K562 (cell line): ENCODE results near the gene SV2C. TPM values are rescaled to one million over a fixed set of nuclear protein-coding genes. Genes with fewer than 3 reads are reported as not detected.
"Not testable (repeated sequence)": the region's sequence is repeated elsewhere in the genome, so short reads cannot be mapped to it uniquely, and the experiment has no call there.

Experiments used
- ATAC-seq: fragments of 200-7000 bp; cut with Tn5 transposase; 3 replicates; pipeline ENCODE4 v1.9.1; 2020; ENCODE audit warnings: moderate library complexity
- BruUV-seq: library from RNA; stranded (reverse); fragments of 400-500 nt; replicated peaks from 2 replicates; lab custom pipeline; 2021; lab: Mats Ljungman, UMichigan
- CTCF ChIA-PET: fragments of 300-600 bp; formaldehyde crosslinking; extraction: SDS; loops from one replicate; lab custom pipeline; 2021; ENCODE audit warnings: low intra/inter-chr PET ratio; lab: Yijun Ruan, JAX
- POLR2A ChIA-PET: fragments of 300-600, 350-650 bp; sonication (Branson Sonifier 250); formaldehyde crosslinking; extraction: SDS; loops from one replicate; lab custom pipeline; 2021; ENCODE audit warnings: antibody characterized with exemption, inconsistent platforms; lab: Yijun Ruan, JAX
- DNase-seq, 4 experiments: peaks; one replicate each; pipeline versions ENCODE4 v3.0.0 to v3.0.0-alpha.2; 2011 to 2018; ENCODE audit warnings: low spot score in 3 of 4, mixed read lengths in 3 of 4; ENCODE audit errors: extremely low read depth in 1 of 4
- FAIRE-seq: peaks from 2 replicates; lab custom pipeline; 2011; peaks lifted over from hg19 to GRCh38; lab: Jason Lieb, UNC
- H2AFZ ChIP-seq: 2 replicates; pipeline ENCODE4 v1.6.0; 2011; ENCODE audit warnings: low read depth, low read length, control low read depth, inconsistent platforms
- H3K27ac ChIP-seq: fragments of 200-600 bp; 3 replicates; pipeline ENCODE4 v1.8.0; 2011; ENCODE audit warnings: low read depth, mild to moderate bottlenecking, control low read depth, inconsistent platforms, low read length, moderate library complexity, mixed read lengths; ENCODE audit errors: extremely low read depth
- H3K27me3 ChIP-seq, 2 experiments: fragments of 300-600 bp in 1 of 2; 2 replicates in 1 of 2; 3 replicates in 1 of 2; pipeline versions ENCODE4 v1.6.0 to v1.8.0; 2011; ENCODE audit warnings: inconsistent platforms in 2 of 2, low read length in 2 of 2, mild to moderate bottlenecking in 1 of 2, mixed read lengths in 1 of 2, moderate library complexity in 1 of 2; ENCODE audit not compliant: control insufficient read depth in 2 of 2, insufficient read depth in 2 of 2
- H3K36me3 ChIP-seq: fragments of 300-600 bp; 3 replicates; pipeline ENCODE4 v1.8.0; 2011; ENCODE audit warnings: mild to moderate bottlenecking, low read length, inconsistent platforms; ENCODE audit not compliant: control insufficient read depth, insufficient read depth
- H3K4me1 ChIP-seq, 2 experiments: fragments of 200-600 bp in 1 of 2; replicated peaks in 1 of 2; 2 replicates in 1 of 2; 3 replicates in 1 of 2; pipeline versions ENCODE4 v1.5.1 to v1.8.0; 2011; ENCODE audit warnings: inconsistent platforms in 2 of 2, low read length in 2 of 2, mild to moderate bottlenecking in 1 of 2, mixed read lengths in 1 of 2, moderate library complexity in 1 of 2; ENCODE audit not compliant: control insufficient read depth in 2 of 2, insufficient read depth in 2 of 2
- H3K4me2 ChIP-seq: 2 replicates; pipeline ENCODE4 v1.6.1; 2011; ENCODE audit warnings: low read length, control low read depth, inconsistent platforms, mixed read lengths; ENCODE audit not compliant: insufficient read depth
- H3K4me3 ChIP-seq: fragments of 200-600 bp; sonication (generic), shearing (Covaris generic); 2 replicates; pipeline ENCODE4 v1.5.1; 2016; ENCODE audit warnings: control low read depth, inconsistent platforms
- H3K79me2 ChIP-seq: fragments of 200-600 bp; 3 replicates; pipeline ENCODE4 v1.8.0; 2011; ENCODE audit warnings: low read length, inconsistent platforms; ENCODE audit not compliant: control insufficient read depth, insufficient read depth
- H3K9ac ChIP-seq, 2 experiments: 2 replicates each; pipeline versions ENCODE4 v1.6.0 to v1.6.1; 2011; ENCODE audit warnings: low read depth in 2 of 2, low read length in 2 of 2, control low read depth in 1 of 2, inconsistent platforms in 1 of 2, mild to moderate bottlenecking in 1 of 2, mixed read lengths in 1 of 2; ENCODE audit not compliant: insufficient read depth in 1 of 2
- H3K9me1 ChIP-seq: one replicate; pipeline ENCODE4 v1.6.0; 2011; ENCODE audit warnings: inconsistent platforms, mild to moderate bottlenecking, low read length, moderate library complexity; ENCODE audit not compliant: control insufficient read depth, insufficient read depth
- H3K9me3 ChIP-seq: replicated peaks from 2 replicates; pipeline ENCODE4 v1.5.1; 2011; ENCODE audit warnings: low read depth, low read length, inconsistent platforms; ENCODE audit not compliant: control insufficient read depth, insufficient read depth
- H4K20me1 ChIP-seq: replicated peaks from 2 replicates; pipeline ENCODE4 v1.6.1; 2011; ENCODE audit warnings: low read length, inconsistent platforms, mixed read lengths; ENCODE audit not compliant: control insufficient read depth, insufficient read depth
- CHCHD3 ChIP-seq: fragments of 250-450 bp; sonication (Bioruptor Pico); IDR thresholded peaks from 2 replicates; pipeline ENCODE4 v2.1.2; 2022; ENCODE audit warnings: mild to moderate bottlenecking
- JUN ChIP-seq, 2 experiments: sonication (generic) in 1 of 2; formaldehyde crosslinking in 1 of 2; IDR thresholded peaks; 2 replicates each; pipeline versions ENCODE4 v1.6.1 to v1.8.0; 2012 to 2022; ENCODE audit warnings: borderline replicate concordance in 2 of 2, mild to moderate bottlenecking in 2 of 2, improper control_type of control experiment in 1 of 2, low read depth in 1 of 2, low read length in 1 of 2, missing genetic modification reagents in 1 of 2
- MECOM ChIP-seq: fragments of 250-450 bp; sonication (Bioruptor Pico); IDR thresholded peaks from 2 replicates; pipeline ENCODE4 v1.8.0; 2022; ENCODE audit warnings: inconsistent platforms
- PRMT5 ChIP-seq: sonication (generic); formaldehyde crosslinking; IDR thresholded peaks from 2 replicates; pipeline ENCODE4 v1.5.0; 2020; ENCODE audit warnings: missing genetic modification reagents
- RBM15 ChIP-seq: fragments of 200-400 bp; formaldehyde crosslinking; IDR thresholded peaks from 2 replicates; pipeline ENCODE4 v1.6.1; 2018; ENCODE audit warnings: mild to moderate bottlenecking, low read length, moderate library complexity; ENCODE audit not compliant: insufficient read depth
- SETDB1 ChIP-seq: IDR thresholded peaks from one replicate; pipeline ENCODE4 v1.6.1; 2012; ENCODE audit warnings: low read length, control low read depth, inconsistent platforms
- TBP ChIP-seq: optimal IDR thresholded peaks from 2 replicates; pipeline ENCODE3; 2011; ENCODE audit warnings: low read depth, low read length, improper control_type of control experiment
- TEAD2 ChIP-seq: fragments of 450-650 bp; IDR thresholded peaks from 2 replicates; pipeline ENCODE4 v1.6.1; 2016; ENCODE audit warnings: missing genetic modification characterization, control low read depth, missing compliant biosample characterization
- ZNF217 ChIP-seq: sonication (generic); formaldehyde crosslinking; IDR thresholded peaks from 2 replicates; pipeline ENCODE4 v1.8.0; 2022; ENCODE audit warnings: mild to moderate bottlenecking, missing genetic modification reagents
- WGBS: fragments of 100-300 bp; shearing (Covaris generic); methylation state at CpG from one replicate; pipeline ENCODE4 v1.1.6; 2016; ENCODE audit warnings: low coverage, mixed read lengths; ENCODE audit not compliant: insufficient coverage; ENCODE audit errors: missing lambda C conversion rate; 5-methylcytosine and 5-hydroxymethylcytosine counted together
- in situ Hi-C: fragments of 300-500 bp; cut with MboI; formaldehyde crosslinking; loops from 4 replicates; pipeline ENCODE4 v1.15.0; 2018; ENCODE audit warnings: inconsistent platforms, mixed read lengths
- intact Hi-C: fragments of 100-400 bp; cut with micrococcal nuclease; formaldehyde crosslinking; loops from 2 replicates; pipeline ENCODE4 v1.14.2; 2022
- polyA plus RNA-seq, 8 experiments: library from polyadenylated mRNA; depleted of rRNA in 4 of 8; stranded (reverse) in 5 of 8; unstranded in 3 of 8; fragments of >200 nt; fragmentation: Nextera tagmentation in 2 of 8; fragmentation: Illumina TruSeq in 1 of 8; extraction: Ambion mirVana in 2 of 8; extraction: Trizol in 1 of 8; gene quantifications; 2 replicates each; pipeline versions ENCODE4 v1.2.1 to v1.2.3, GENCODE V29; 2011 to 2014; ENCODE audit warnings: inconsistent platforms in 1 of 8, missing spikeins in 1 of 8
- total RNA-seq, 7 experiments: library from RNA; depleted of rRNA in 6 of 7; stranded (reverse); fragments of >200 nt in 6 of 7; fragmentation: Illumina TruSeq in 2 of 7; extraction: Trizol in 2 of 7; gene quantifications; 2 replicates each; pipeline versions ENCODE4 v1.2.1 to v1.2.3, GENCODE V29; 2011 to 2021; ENCODE audit warnings: low replicate concordance in 1 of 7

The SV2C gene
- total and polyA plus RNA-seq, 9 of the 15 experiments (the other 6 are each of a cell fraction or from before 2014, with no cell fraction given), result 0.05 TPM; not detected in 8

- POLR2A ChIA-PET, result no interaction called here
- Histone ChIP-seq H3K79me2 (no peaks in the 10 kb centered on the region), H3K9ac (no peak overlapping the region), H3K9me3 (no peaks in the 10 kb centered on the region), H3K4me3 (no peak overlapping the region), H3K4me1 (no peaks in the 10 kb centered on the region), H3K4me2 (no peak overlapping the region), H3K27ac (no peak overlapping the region), H3K36me3 (no peaks in the 10 kb centered on the region), H2AFZ (no peak overlapping the region), H4K20me1 (no peaks in the 10 kb centered on the region; the same call in 1 of the 2 replicates), H3K27me3 (peaks cover 7 to 12% of the 10 kb centered on the region in 2 experiments; a peak in 3 of 5 replicates), H3K9me1 (no peaks in the 10 kb centered on the region)
- FAIRE-seq, result no peak
- BruUV-seq, result no TSS peak
- intact Hi-C loops, result no loop called here
- CTCF ChIA-PET, result no interaction called here
- ATAC-seq, result no peak
- no peak for DNase-seq
- whole genome bisulfite sequencing, result 0% methylated on average over 2 of the region's 2 CpGs
- TF ChIP-seq PRMT5, result no peak
- no peak for TF ChIP-seq CHCHD3 (CRISPR knock-in tag)
- no peak for TF ChIP-seq JUN (IDR thresholded peaks at IDR 0.05; ENCODE audit: borderline replicate concordance, low read depth, low read length)
- no peak for TF ChIP-seq JUN (CRISPR knock-in tag; IDR thresholded peaks at IDR 0.05; ENCODE audit: borderline replicate concordance)
- no peak for TF ChIP-seq ZNF217
- no peak for TF ChIP-seq RBM15
- TF ChIP-seq MECOM (CRISPR knock-in tag), result no peak
- no peak for TF ChIP-seq TEAD2 (tag)
- no peak for TF ChIP-seq SETDB1
- TF ChIP-seq TBP, result no peak
- TF ChIP-seq, all 486 proteins: peak for 0
- in situ Hi-C loops, result no loop called here
Measured at GRCh38 chr5:76240336-76240735, 157.2 kb downstream of the SV2C start.

- H2AFZ ChIP-seq, CTCF ChIA-PET, FAIRE-seq, H3K4me2 ChIP-seq, H3K27ac ChIP-seq, H3K4me3 ChIP-seq, DNase-seq, BruUV-seq, H4K20me1 ChIP-seq, H3K9ac ChIP-seq, H3K9me1 ChIP-seq, in situ Hi-C loops, H3K4me1 ChIP-seq, H3K36me3 ChIP-seq, intact Hi-C loops, H3K9me3 ChIP-seq, POLR2A ChIA-PET, ATAC-seq, H3K79me2 ChIP-seq: not testable (repeated sequence)
- 6% methylated on average over 18 of the region's 22 CpGs for WGBS
- H3K27me3 ChIP-seq, result peaks cover 5 to 17% of the 10 kb centered on the region in 2 experiments; a peak in 3 of 5 replicates
Measured at GRCh38 chr5:76242155-76242554, 159.0 kb downstream of the SV2C start.
